HG03280 (cell line): ENCODE results near the gene CNTN4.
"Not testable (repeated sequence)": the region's sequence is repeated elsewhere in the genome, so short reads cannot be mapped to it uniquely, and the experiment has no call there.

Experiments used
- ATAC-seq: cut with Tn5 transposase; IDR thresholded peaks from one replicate; pipeline ENCODE4 v1.9.1; 2021; ENCODE audit warnings: mild to moderate bottlenecking, moderate library complexity; ENCODE audit not compliant: unreplicated experiment

Gene CNTN4

GRCh38 chr3:2771741-2772140 lies 673.1 kb downstream of the CNTN4 start:
- ATAC-seq: no peak

GRCh38 chr3:2772803-2773202 lies 674.1 kb downstream of the CNTN4 start:
- ATAC-seq: no peak

- ATAC-seq: no peak
These were observed 676.0 kb downstream of the CNTN4 start for GRCh38 chr3:2774481-2775249.

GRCh38 chr3:2783261-2783660 lies 684.6 kb downstream of the CNTN4 start:
- no peak for ATAC-seq

GRCh38 chr3:2784627-2785026 lies 686.0 kb downstream of the CNTN4 start:
- ATAC-seq: no peak

- ATAC-seq: no peak
These were observed 691.7 kb downstream of the CNTN4 start for GRCh38 chr3:2790266-2790815.

GRCh38 chr3:2792432-2792831 lies 693.8 kb downstream of the CNTN4 start:
- ATAC-seq: no peak

- ATAC-seq: no peak
These were observed 695.3 kb downstream of the CNTN4 start for GRCh38 chr3:2793987-2794386.

GRCh38 chr3:2802429-2802828 lies 703.8 kb downstream of the CNTN4 start:
- ATAC-seq: no peak

GRCh38 chr3:2807514-2807913 lies 708.8 kb downstream of the CNTN4 start:
- no peak for ATAC-seq

- ATAC-seq: no peak
These were observed 712.1 kb downstream of the CNTN4 start for GRCh38 chr3:2810723-2811122.

GRCh38 chr3:2819571-2819970 lies 720.9 kb downstream of the CNTN4 start:
- no peak for ATAC-seq

- ATAC-seq: not testable (repeated sequence)
These were observed 722.3 kb downstream of the CNTN4 start for GRCh38 chr3:2820982-2821381.

- ATAC-seq: no peak
These were observed 723.9 kb downstream of the CNTN4 start for GRCh38 chr3:2822611-2823010.

GRCh38 chr3:2823031-2823430 lies 724.4 kb downstream of the CNTN4 start:
- ATAC-seq: no peak

GRCh38 chr3:2823437-2824211 lies 725.0 kb downstream of the CNTN4 start:
- ATAC-seq: no peak

- ATAC-seq: no peak
These were observed 727.4 kb downstream of the CNTN4 start for GRCh38 chr3:2826036-2826435.

GRCh38 chr3:2826453-2826852 lies 727.8 kb downstream of the CNTN4 start:
- no peak for ATAC-seq

- no peak for ATAC-seq
These were observed 738.6 kb downstream of the CNTN4 start for GRCh38 chr3:2837239-2837638.

GRCh38 chr3:2837910-2838309 lies 739.2 kb downstream of the CNTN4 start:
- ATAC-seq: no peak

GRCh38 chr3:2838546-2839157 lies 740.0 kb downstream of the CNTN4 start:
- no peak for ATAC-seq

- ATAC-seq: no peak
These were observed 741.2 kb downstream of the CNTN4 start for GRCh38 chr3:2839876-2840275.
